Stimulated activated CD4-positive, alpha-beta T cell treated with anti-CD3 and anti-CD28 coated beads, TNF-alpha, amount 100 ng/mL, for 4 hours (primary cell): ENCODE results near the gene FBRSL1.
A peak's percentile ranks its signal among the peaks of the same experiment; 100 is the strongest.

Experiments
- DNase-seq, 3 experiments: peaks; one replicate each; pipeline ENCODE4 v3.0.0-alpha.2; 2020; ENCODE audit warnings: low read depth in 3 of 3

Gene FBRSL1

DNA sequence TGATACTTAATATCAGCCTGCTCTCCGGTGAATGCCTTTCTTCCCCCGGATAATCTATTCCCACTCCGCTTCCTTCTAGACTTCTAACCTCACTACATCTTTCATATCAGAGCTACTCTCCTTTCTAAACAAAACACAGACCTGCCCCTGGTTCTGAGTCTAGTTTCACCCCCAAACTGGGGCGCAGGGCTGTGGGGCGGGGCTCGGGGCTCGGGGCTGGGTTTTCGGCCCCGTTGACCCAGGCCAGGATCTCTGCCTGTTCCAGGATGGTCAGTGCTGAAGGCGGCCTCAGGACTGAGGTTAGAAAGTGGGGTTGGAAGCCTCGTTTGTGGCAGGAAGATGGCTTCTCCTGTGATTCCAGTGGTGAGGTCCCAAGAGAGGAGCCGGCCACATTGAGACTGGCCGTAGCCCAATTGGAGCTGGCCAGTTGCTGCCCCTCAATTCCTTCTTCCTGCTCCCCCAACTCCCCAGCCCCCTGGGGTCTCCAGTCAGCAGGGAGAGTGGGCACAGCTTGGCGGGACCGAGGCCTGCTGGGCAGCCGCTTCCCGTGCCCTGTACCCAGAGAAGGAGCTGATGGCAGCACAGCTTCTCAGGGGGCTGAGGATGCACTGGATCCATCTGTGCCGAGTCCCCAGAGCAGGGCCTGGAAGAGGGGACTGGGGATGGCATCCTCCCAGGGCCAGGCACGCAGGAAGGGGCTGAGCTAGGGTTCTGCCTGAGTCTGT is 67.5 kb downstream of the FBRSL1 start:
- no peak for DNase-seq

DNA sequence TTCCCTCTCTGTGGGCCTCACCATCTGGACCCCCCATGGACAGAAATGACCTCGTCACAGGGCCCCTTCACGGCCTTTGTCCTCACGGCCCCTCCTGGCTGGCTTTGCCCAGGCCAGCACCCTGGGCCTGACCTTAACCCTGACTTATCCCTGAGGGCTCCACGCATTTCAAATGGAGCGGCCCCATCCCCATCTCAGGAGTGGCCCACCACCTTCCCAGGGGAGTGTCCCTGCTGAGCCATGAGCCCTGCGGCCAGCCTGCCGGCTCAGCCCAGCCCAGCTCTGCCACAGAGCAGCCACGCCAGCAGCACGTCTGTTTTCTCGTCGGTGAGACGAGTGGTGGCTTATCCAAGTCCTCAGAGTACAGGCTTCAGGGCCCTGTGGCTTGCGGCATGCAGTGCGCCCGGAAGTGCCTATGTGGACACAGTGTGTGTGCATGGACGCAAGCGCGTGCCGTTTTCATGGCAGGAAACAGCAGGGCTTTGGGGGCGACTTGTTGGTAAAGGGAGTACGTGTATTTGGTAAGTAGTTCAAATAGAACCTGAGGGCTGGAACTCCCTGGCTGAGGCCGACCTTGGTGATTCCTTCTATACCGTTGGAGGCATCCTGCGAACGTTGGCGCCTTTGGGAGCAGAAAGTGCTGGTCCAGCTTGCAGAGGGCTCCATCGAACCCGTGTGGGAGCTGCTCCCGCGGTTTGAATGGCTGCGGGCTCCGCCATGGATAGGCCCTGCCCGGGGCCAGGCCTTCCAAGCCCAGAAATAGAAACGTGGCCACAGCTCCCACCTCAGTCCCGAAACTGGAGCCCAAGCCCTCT is 68.3 kb downstream of the FBRSL1 start:
- DNase-seq = no peak

DNA sequence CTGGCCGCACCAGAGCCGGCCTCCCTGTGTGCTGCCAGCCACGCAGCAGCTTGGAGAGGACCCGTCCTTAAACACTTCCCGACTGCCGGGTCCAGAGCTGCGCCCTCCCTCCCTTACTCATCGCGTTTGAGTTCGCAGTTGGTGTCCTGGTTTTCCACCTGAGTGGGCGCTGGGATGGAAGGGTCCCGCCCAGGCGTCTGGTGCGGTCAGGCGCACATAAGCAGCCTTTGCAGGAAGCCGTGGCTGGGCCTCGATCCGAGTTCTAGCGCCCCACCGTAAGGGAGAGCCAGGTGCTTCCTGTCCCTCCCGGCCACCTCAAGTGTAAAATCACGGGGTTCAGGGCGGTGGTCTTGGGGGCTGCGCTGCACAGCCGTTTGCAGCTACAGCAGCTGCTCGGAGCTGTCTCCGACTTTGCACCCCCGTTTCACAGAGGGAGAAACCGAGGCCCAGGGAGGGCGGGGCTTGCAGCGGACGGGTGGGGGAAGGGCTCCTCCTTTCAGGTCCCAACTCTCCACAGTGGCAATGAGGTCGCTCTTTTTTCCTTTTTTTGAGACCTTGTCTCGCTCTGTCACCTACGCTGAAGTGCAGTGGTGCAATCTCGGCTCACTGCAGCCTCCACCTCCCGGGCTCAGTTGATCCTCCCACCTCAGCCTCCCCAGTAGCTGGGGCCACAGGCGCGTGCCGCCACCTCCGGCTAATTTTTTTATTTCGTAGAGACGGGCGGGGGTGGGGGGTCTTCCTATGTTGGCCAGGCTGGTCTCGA is 69.1 kb downstream of the FBRSL1 start:
- DNase-seq = no peak

DNA sequence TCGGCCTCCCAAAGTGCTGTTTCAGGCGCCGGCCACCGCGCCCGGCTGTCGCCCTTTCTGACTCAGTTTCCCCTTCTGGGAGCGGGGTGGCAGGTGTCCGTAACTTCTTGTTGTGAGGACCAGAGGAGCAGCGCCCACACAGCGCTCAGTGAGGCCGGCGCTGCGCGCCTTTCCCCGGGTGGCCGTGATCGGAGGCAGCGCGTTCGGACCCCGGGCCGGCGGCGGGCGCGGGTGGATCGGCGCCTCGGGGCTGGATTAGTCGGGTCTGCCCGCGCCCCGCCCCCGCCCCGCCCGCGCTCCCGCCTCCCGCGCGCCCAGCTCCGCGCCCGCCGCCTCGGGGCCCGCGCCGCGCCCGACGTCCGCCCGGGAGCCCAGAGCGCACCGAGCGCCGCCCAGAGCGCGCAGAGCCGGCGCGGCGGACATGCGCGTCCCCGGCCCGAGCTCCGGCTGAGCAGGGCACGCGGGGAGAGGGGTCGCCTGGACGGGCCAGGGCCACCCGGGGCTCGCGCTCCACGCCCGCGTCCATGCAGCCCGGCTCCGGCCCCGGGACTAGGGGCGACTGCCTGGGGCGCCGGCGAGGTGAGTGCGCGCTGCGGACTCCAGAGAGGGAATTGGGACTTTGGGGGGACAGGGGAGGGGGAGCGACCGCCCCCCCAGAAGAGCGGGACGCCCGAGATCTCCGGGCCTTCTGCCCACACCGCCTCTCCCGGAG is 69.9 kb downstream of the FBRSL1 start:
- peak in 1 of 3 experiments; percentile 31 for DNase-seq

DNA sequence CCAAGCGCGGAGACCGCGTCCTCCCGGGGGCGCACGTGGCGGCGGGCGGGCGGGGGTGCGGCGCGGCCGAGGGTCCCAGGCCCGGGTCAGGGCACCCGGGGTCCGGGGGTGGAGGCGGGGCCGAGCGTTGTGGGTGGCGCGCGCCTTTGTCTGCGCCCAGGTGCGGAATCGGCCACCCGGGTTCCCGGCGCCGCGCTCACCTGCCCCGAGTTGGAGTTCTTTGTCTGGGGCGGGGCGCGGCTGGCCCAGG is 70.3 kb downstream of the FBRSL1 start:
- no peak for DNase-seq

DNA sequence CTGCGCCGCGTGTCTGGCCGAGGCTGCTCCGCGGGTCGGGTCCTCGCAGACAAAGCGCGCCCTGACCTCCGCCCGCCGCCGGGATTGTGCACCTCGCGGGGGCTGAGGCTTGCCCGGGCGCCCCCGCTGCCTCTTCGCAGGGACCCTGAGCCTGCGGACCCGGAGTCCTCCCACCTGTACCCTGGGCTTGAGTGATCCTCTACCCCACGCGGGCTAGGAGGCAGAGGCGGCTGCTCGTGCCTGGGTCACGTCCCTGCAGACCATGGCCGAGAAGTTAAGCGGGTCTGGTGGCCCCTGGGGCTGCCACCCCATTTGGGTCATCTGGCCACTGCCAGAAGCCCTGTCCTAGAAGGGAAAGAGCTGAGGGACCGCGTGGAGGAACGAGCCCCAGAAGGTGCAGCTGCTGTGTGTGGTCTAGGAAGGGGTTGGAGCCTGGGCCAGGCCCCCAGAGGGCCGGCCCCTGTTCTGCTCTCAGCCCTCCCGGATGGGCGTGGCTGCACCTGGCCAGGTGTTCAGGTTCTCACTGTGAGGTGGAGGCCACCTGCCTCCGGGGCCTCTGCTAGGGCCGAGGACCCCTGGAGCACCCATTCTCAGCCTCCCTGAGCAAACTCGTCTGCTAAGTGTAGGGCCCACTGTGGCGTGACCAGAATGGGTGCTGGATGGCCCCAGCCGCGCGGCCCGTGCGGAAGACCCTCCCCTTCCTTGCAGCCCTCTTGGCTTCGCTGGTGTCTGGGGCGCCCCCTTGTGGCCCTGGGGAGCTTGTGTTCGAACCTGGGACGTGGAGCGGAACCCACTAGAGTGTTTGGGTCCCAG is 70.9 kb downstream of the FBRSL1 start:
- peak; percentile 44 to 78 (median 56) for DNase-seq
